Transverse colon (tissue), 4 donors: Measurements from ENCODE around the gene DNAAF8. TPM values are rescaled to one million over a fixed set of nuclear protein-coding genes. Genes with fewer than 3 reads are reported as not detected.

Source experiments
- DNase-seq: peaks from one replicate; pipeline ENCODE4 v3.0.0-alpha.2; 2019
- H3K27ac ChIP-seq, 4 donors: fragments of 200-600 bp; sonication (generic); 2 replicates each; pipeline ENCODE4 v1.5.1; 2016 to 2018; ENCODE audit warnings: inconsistent platforms in 4 of 4
- H3K27me3 ChIP-seq: fragments of 200-600 bp; sonication (generic); 2 replicates; pipeline ENCODE4 v1.5.1; 2017; ENCODE audit warnings: inconsistent platforms
- H3K36me3 ChIP-seq, 4 donors: fragments of 200-600 bp; sonication (generic); 2 replicates each; pipeline ENCODE4 v1.5.1; 2017 to 2019; ENCODE audit warnings: inconsistent platforms in 4 of 4
- H3K4me1 ChIP-seq, 4 donors: fragments of 200-600 bp; sonication (generic); 2 replicates each; pipeline ENCODE4 v1.5.1; 2017 to 2020; ENCODE audit warnings: inconsistent platforms in 4 of 4
- H3K4me3 ChIP-seq, 4 donors: fragments of 200-600 bp; sonication (generic); 1 replicate in 1 of 4; 2 replicates in 3 of 4; pipeline versions ENCODE4 v1.5.1 to v1.6.1; 2017 to 2019; ENCODE audit warnings: inconsistent platforms in 4 of 4
- H3K9me3 ChIP-seq, 2 donors: fragments of 200-600 bp; sonication (generic); 2 replicates each; pipeline ENCODE4 v1.5.1; 2017 to 2019; ENCODE audit warnings: inconsistent platforms in 2 of 2
- EP300 ChIP-seq: sonication (generic); formaldehyde crosslinking; IDR thresholded peaks from one replicate; pipeline ENCODE4 v1.6.1; 2017; ENCODE audit warnings: antibody characterized with exemption, low read depth
- POLR2A ChIP-seq: fragments of 450-650 bp; IDR thresholded peaks from one replicate; pipeline ENCODE4 v1.6.1; 2016; ENCODE audit warnings: antibody characterized with exemption, mild to moderate bottlenecking, moderate library complexity
- POLR2AphosphoS5 ChIP-seq, 3 donors: sonication (generic); formaldehyde crosslinking; IDR thresholded peaks; one replicate each; pipeline ENCODE4 v1.6.1; 2016; ENCODE audit warnings: antibody characterized with exemption in 3 of 3
- WGBS, 2 donors: methylation state at CpG; one replicate each; pipeline ENCODE4 v1.1.5; 2018; ENCODE audit warnings: low coverage in 1 of 2; 5-methylcytosine and 5-hydroxymethylcytosine counted together
- in situ Hi-C, 4 donors: fragments of 200-750 bp; cut with MboI; loops; one replicate each; pipeline versions ENCODE4 v1.15.0 to v1.15.1; 2017; ENCODE audit warnings: low sequenced_read_pairs in 3 of 4, low pct_ligation_motif_present in 1 of 4, low pct_unique_long_range_greater_than_20kb in 1 of 4
- intact Hi-C: fragments of 100-400 bp; cut with DNase I; formaldehyde crosslinking; loops from one replicate; pipeline ENCODE4 v1.15.1; 2023; ENCODE audit warnings: low total_unique reads
- total RNA-seq, 4 donors: library from RNA; depleted of rRNA; stranded (reverse); fragments of >200 nt; gene quantifications; one replicate each; pipeline ENCODE4 v1.1.0, GENCODE V29; 2016
- TF ChIP-seq, protein P1 (sequence below), 5 experiments: fragments of 200-600 bp in 3 of 5; fragments of 450-650 bp in 2 of 5; sonication (generic) in 3 of 5; IDR thresholded peaks; 1 replicate in 2 of 5; 2 replicates in 3 of 5; pipeline ENCODE4 v1.5.1; 2016 to 2017; ENCODE audit warnings: antibody characterized with exemption in 5 of 5, inconsistent platforms in 3 of 5, mild to moderate bottlenecking in 2 of 5, moderate library complexity in 1 of 5

The DNAAF8 gene
- total RNA-seq, 4 donors from 2014 or later, result 0.55 to 2.9 (median 0.60) TPM; not detected in 1

DNA sequence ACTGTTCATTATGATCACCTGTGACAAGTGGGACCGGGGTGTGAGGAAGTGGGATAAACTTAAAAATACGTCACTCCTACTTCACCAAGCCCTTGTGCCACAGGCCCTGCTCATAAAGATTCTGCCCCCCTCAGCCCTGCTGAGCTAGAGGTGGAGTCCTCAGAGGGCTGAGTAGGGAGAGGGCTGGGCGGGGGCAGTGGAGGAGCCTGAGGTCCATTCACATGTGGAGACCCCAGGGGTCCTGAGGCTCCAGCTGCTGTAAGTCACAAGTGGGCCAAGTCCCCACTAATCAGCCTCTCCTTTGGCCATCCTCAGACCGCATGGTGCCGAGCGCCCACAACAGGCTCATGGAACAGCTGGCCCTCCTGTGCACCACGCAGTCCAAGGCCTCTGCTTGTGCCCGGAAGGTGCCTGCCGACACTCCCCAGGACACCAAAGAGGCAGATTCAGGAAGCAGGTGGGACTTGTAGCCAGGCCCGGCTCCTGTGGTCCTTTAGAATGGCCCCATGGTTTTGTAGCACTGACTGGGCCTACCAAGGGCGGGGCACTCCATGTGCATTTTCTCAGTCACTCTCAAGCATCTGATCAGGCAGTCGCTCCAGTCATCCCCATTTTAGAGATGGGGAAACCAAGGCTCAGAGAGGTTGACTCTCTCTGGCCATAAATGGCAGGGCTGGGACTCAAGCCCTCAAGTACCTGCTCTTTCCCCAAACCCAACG is 10.4 kb downstream of the DNAAF8 start:
- H3K27ac ChIP-seq, result no peak overlapping the region
- no peak overlapping the region for H3K4me3 ChIP-seq
- H3K9me3 ChIP-seq, result no peaks in the 10 kb centered on the region
- no peaks in the 10 kb centered on the region for H3K36me3 ChIP-seq
- in situ Hi-C loops (no loop called here), intact Hi-C loops (loop anchor here (5.0 kb wide), 1 partner anchor 298 kb away; no protein-coding TSS in a partner anchor)
- WGBS, 2 donors, result 50 to 85% methylated on average over 1 to 13 of the region's 13 CpGs
- no peak for DNase-seq
- TF ChIP-seq EP300 (no peak), POLR2AphosphoS5 (IDR thresholded peaks at IDR 0.05) (no peak), POLR2A (no peak)
- TF ChIP-seq, protein P1, sequence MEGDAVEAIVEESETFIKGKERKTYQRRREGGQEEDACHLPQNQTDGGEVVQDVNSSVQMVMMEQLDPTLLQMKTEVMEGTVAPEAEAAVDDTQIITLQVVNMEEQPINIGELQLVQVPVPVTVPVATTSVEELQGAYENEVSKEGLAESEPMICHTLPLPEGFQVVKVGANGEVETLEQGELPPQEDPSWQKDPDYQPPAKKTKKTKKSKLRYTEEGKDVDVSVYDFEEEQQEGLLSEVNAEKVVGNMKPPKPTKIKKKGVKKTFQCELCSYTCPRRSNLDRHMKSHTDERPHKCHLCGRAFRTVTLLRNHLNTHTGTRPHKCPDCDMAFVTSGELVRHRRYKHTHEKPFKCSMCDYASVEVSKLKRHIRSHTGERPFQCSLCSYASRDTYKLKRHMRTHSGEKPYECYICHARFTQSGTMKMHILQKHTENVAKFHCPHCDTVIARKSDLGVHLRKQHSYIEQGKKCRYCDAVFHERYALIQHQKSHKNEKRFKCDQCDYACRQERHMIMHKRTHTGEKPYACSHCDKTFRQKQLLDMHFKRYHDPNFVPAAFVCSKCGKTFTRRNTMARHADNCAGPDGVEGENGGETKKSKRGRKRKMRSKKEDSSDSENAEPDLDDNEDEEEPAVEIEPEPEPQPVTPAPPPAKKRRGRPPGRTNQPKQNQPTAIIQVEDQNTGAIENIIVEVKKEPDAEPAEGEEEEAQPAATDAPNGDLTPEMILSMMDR (IDR thresholded peaks at IDR 0.05), result no peak
- H3K27me3 ChIP-seq, result no peaks in the 10 kb centered on the region
- H3K4me1 ChIP-seq, result peaks cover 6 to 19% (median 8%) of the 10 kb centered on the region in 4 donors

DNA sequence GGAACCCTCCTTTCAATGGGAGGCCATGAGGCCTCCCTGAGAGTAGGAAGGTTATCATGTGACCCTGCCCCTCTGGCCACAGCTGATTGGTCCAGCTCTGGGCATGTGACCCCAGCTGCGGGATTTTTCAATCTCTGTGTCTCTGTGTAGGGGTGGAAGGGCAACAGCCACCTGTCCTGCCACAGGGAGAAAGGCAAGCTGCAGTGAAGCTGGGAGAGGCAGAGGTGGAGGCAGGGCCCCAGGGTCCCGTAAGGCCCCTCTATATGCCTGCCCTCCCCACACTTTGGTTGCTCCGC is 10.9 kb downstream of the DNAAF8 start:
- Histone ChIP-seq H3K4me1 (peaks cover 6 to 19% (median 8%) of the 10 kb centered on the region in 4 donors), H3K9me3 (no peaks in the 10 kb centered on the region), H3K27me3 (no peaks in the 10 kb centered on the region), H3K36me3 (no peaks in the 10 kb centered on the region), H3K4me3 (no peak overlapping the region), H3K27ac (no peak overlapping the region)
- in situ Hi-C loops, result no loop called here
- TF ChIP-seq POLR2AphosphoS5 (IDR thresholded peaks at IDR 0.05) (no peak), EP300 (no peak), POLR2A (no peak)
- TF ChIP-seq, protein P1 (IDR thresholded peaks at IDR 0.05), result no peak
- DNase-seq, result no peak
- intact Hi-C loops, result loop anchor here (5.0 kb wide), 1 partner anchor 297 kb away; no protein-coding TSS in a partner anchor
- 84% methylated on average over 3 of the region's 3 CpGs; no CpG with 5 or more reads in 1 of the 2 donors for WGBS, 2 donors

DNA sequence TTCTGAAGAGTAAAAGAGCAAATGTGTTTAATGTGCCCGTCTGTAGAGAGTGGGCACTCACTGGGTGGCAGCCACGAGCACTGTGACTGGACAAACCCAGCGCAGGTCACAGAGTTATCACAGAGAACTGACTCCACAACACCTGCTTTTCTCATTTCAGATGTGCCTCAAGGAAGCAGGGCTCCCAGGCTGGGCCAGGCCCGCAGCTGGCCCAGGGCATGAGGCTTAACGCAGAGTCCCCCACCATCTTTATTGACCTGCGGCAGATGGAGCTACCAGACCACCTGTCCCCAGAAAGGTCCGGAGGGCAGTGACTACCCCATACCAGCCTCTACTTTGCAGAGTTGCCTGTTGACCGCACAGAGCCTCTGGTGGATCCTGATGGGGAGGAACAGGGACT is 11.9 kb downstream of the DNAAF8 start:
- H3K36me3 ChIP-seq, result no peaks in the 10 kb centered on the region
- H3K27ac ChIP-seq, result no peak overlapping the region
- TF ChIP-seq POLR2AphosphoS5 (IDR thresholded peaks at IDR 0.05) (no peak), EP300 (no peak), POLR2A (no peak)
- peaks cover 6 to 19% (median 8%) of the 10 kb centered on the region in 4 donors for H3K4me1 ChIP-seq
- no peaks in the 10 kb centered on the region for H3K9me3 ChIP-seq
- no peak for DNase-seq
- H3K27me3 ChIP-seq, result no peaks in the 10 kb centered on the region
- intact Hi-C loops, result loop anchor here (5.0 kb wide), 1 partner anchor 296 kb away; no protein-coding TSS in a partner anchor
- no peak overlapping the region for H3K4me3 ChIP-seq
- 88 to 100% methylated on average over 3 to 8 of the region's 8 CpGs for WGBS, 2 donors
- in situ Hi-C loops, result no loop called here

DNA sequence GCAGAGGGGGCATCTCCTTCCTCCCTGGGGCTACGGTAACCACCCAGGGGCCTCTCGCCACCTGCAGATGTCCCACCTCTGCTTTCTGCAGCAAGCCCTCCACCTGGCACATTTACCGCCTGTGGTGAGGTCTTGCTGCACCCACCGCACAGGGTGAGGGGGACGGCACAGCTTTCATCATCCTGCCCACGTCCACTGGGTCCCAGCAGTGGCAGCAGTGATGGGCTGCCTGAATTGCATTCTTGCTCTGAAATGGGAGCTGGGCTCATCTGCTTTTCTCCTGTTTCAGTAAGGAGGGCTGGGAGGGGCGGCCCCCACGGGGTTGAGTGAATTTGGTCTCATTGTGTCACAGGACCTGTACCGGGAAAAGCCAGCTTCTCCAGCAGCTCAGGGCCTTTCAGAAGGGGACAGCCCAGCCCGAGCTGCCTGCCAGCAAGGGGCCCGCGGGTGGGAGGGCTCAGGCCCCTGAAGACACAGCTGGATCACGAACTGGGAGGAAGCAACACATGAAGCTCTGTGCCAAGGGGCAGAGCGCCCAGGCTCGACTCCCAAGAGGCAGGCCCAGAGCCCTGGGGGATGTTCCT is 12.7 kb downstream of the DNAAF8 start:
- H3K27ac ChIP-seq, result peak overlapping the region in 2 of 4 donors; percentile 16 to 18
- TF ChIP-seq POLR2A (no peak), EP300 (no peak), POLR2AphosphoS5 (IDR thresholded peaks at IDR 0.05) (no peak)
- TF ChIP-seq, protein P1 (IDR thresholded peaks at IDR 0.05), result no peak
- WGBS, 2 donors, result 61% methylated on average over 13 of the region's 15 CpGs; no CpG with 5 or more reads in 1 of the 2 donors
- in situ Hi-C loops (no loop called here), intact Hi-C loops (loop anchor here (5.0 kb wide), 1 partner anchor 295 kb away; no protein-coding TSS in a partner anchor)
- H3K4me1 ChIP-seq, result peaks cover 6 to 19% (median 8%) of the 10 kb centered on the region in 4 donors
- peaks cover 0 to 4% (median 1%) of the 10 kb centered on the region in 4 donors for H3K36me3 ChIP-seq
- no peaks in the 10 kb centered on the region for H3K9me3 ChIP-seq
- no peak overlapping the region for H3K4me3 ChIP-seq
- no peaks in the 10 kb centered on the region for H3K27me3 ChIP-seq
- no peak for DNase-seq
